ENCODE measurements around the gene PRKG1.
A peak's percentile ranks its signal among the peaks of the same experiment; 100 is the strongest.
"Not testable (repeated sequence)": the region's sequence is repeated elsewhere in the genome, so short reads cannot be mapped to it uniquely, and the experiment has no call there.

PRKG1 gene

DNA sequence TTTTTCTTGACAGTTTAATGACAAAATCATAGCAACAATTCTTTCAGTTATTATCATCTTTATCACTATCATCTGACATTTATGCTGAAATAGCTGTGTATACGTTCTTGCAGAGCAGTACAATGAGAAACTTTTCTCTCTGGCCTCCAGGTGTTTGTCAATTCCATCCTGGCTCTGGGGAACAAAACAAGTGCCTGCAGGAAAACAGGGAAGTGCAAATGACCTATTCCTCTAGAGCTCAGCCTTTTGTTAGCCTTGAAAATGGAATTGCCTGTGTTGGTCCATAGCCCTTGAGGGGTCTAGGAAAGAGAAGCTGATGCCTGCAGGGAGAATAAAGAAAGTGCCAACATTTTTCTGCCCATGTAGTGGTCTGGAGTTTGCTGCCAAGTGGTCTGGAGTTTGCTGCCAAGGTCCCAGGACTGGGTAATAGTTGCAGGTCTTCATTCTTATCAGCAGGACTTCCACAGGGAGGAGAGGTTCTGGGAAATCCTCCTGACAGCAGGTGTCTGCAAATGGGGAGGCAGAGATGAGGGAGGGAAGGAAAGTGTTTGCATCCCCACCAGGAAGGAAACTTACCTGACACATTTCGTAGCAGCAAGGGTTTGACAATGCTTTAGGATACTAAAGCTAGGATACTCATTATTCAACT is 635.2 kb downstream of the PRKG1 start:
- ATAC-seq, result no peak
- Mint-ChIP-seq H3K4me1 (peaks cover 25% of the 10 kb centered on the region), H3K27ac (no peak overlapping the region), H3K27me3 (no peaks in the 10 kb centered on the region), H3K4me3 (no peak overlapping the region), H3K9me3 (peaks cover 0 to 11% of the 10 kb centered on the region in 2 donors)
- no peak for DNase-seq

DNA sequence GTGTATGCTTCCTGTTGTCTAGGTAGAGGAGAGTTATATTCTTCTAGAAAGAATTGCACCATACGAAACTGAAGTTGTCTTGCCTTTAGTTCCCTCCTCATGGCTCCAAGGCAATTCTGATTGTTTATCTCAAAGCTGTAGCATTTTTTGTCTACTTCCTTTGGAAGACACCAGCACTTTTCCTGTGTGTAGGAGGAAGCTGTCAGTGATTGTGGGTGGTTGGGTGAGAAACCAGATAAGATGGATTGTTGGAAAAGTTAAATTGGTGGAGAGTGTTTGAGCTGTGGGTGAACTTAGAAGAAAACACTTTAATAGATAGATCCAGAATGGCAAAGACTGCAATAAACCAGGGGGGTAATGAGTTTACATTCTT is 637.2 kb downstream of the PRKG1 start:
- ATAC-seq (no peak), DNase-seq (no peak)
- Mint-ChIP-seq H3K27me3 (no peaks in the 10 kb centered on the region), H3K4me1 (peaks cover 25% of the 10 kb centered on the region), H3K27ac (peak overlapping the region in 1 of 2 donors; percentile 82), H3K9me3 (peaks cover 0 to 11% of the 10 kb centered on the region in 2 donors), H3K4me3 (no peak overlapping the region)

GRCh38 chr10:51716981-51717380 is 642.7 kb downstream of the PRKG1 start:
- no peak for ATAC-seq
- no peak overlapping the region for H3K27ac Mint-ChIP-seq
- no peaks in the 10 kb centered on the region for H3K9me3 Mint-ChIP-seq
- no peak overlapping the region for H3K4me3 Mint-ChIP-seq
- DNase-seq, result no peak
- peaks cover 12% of the 10 kb centered on the region for H3K27me3 Mint-ChIP-seq
- no peaks in the 10 kb centered on the region for H3K4me1 Mint-ChIP-seq

GRCh38 chr10:51718804-51719291 is 644.6 kb downstream of the PRKG1 start:
- no peak for ATAC-seq
- no peaks in the 10 kb centered on the region for H3K4me1 Mint-ChIP-seq
- H3K27ac Mint-ChIP-seq, result peak overlapping the region in 1 of 2 donors; percentile 20
- H3K4me3 Mint-ChIP-seq, result no peak overlapping the region
- peaks cover 12% of the 10 kb centered on the region for H3K27me3 Mint-ChIP-seq
- H3K9me3 Mint-ChIP-seq, result no peaks in the 10 kb centered on the region
- DNase-seq, result no peak

- ATAC-seq, result no peak
- H3K27me3 Mint-ChIP-seq, result peaks cover 8% of the 10 kb centered on the region
- H3K9me3 Mint-ChIP-seq, result no peaks in the 10 kb centered on the region
- H3K4me1 Mint-ChIP-seq, result no peaks in the 10 kb centered on the region
- no peak overlapping the region for H3K4me3 Mint-ChIP-seq
- H3K27ac Mint-ChIP-seq, result no peak overlapping the region
- DNase-seq, result no peak
Measured at GRCh38 chr10:51724038-51724437, 649.8 kb downstream of the PRKG1 start.

- Mint-ChIP-seq H3K9me3 (no peaks in the 10 kb centered on the region), H3K27me3 (no peaks in the 10 kb centered on the region), H3K4me3 (no peak overlapping the region), H3K4me1 (no peaks in the 10 kb centered on the region), H3K27ac (no peak overlapping the region)
- ATAC-seq (no peak), DNase-seq (no peak)
Measured at GRCh38 chr10:51729822-51730555, 655.7 kb downstream of the PRKG1 start.

- no peak for DNase-seq
- no peak for ATAC-seq
- Mint-ChIP-seq H3K27me3 (no peaks in the 10 kb centered on the region), H3K4me1 (no peaks in the 10 kb centered on the region), H3K4me3 (no peak overlapping the region), H3K9me3 (no peaks in the 10 kb centered on the region), H3K27ac (no peak overlapping the region)
Measured at GRCh38 chr10:51733057-51733456, 658.8 kb downstream of the PRKG1 start.

DNA sequence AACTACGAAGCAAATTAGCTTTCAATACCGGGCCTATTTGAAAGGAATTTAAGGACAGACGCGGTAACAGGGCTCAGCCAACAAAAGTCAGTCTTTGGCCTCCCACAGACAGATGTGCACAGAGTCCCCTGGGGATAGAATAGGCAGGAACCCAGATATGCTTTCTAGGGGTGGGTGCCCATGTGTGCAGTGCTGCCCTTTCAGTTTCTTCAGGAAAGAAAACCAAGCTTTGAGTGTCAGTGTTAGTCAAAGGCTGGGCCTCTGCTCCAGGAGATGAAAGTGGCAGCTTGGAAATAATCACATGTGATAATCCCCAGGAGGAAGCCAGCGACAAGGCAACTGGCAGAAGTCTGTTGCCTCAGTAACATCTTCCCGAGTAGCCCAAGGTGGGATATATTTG is 668.9 kb downstream of the PRKG1 start:
- Mint-ChIP-seq H3K9me3 (no peaks in the 10 kb centered on the region), H3K4me3 (no peak overlapping the region), H3K4me1 (no peaks in the 10 kb centered on the region), H3K27ac (no peak overlapping the region), H3K27me3 (no peaks in the 10 kb centered on the region)
- DNase-seq, result no peak
- ATAC-seq, result no peak

- no peaks in the 10 kb centered on the region for H3K9me3 Mint-ChIP-seq
- H3K27me3 Mint-ChIP-seq, result no peaks in the 10 kb centered on the region
- DNase-seq, result no peak
- no peak for ATAC-seq
- no peak overlapping the region for H3K4me3 Mint-ChIP-seq
- H3K27ac Mint-ChIP-seq, result no peak overlapping the region
- H3K4me1 Mint-ChIP-seq, result no peaks in the 10 kb centered on the region
Measured at GRCh38 chr10:51744235-51745000, 670.1 kb downstream of the PRKG1 start.

DNA sequence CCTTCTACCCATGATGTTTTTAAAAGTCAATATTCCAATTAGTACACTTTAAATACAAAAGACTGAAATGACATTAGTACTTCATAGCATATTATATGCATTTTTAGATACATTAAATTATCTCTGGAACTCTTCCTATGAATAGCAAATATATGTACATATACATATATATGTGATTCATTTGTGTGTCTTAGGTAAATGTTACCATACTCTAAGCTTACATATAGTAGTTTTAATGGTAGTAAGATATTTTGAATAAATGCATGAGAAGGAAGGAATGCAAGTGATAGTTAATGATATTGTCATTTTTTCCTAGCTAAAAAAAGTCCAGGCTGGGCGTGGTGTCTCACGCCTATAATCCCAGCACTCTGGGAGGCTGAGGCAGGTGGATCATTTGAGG is 671.1 kb downstream of the PRKG1 start:
- no peaks in the 10 kb centered on the region for H3K9me3 Mint-ChIP-seq
- H3K4me3 Mint-ChIP-seq, result no peak overlapping the region
- no peak for ATAC-seq

GRCh38 chr10:51747216-51747615 is 672.9 kb downstream of the PRKG1 start:
- ATAC-seq (no peak), DNase-seq (no peak)
- Mint-ChIP-seq H3K27me3 (no peaks in the 10 kb centered on the region), H3K4me1 (no peaks in the 10 kb centered on the region), H3K27ac (no peak overlapping the region), H3K4me3 (no peak overlapping the region), H3K9me3 (no peaks in the 10 kb centered on the region)

More for the DNA sequence above, 671.1 kb downstream of the PRKG1 start:
- Mint-ChIP-seq H3K27ac (no peak overlapping the region), H3K4me1 (no peaks in the 10 kb centered on the region), H3K27me3 (no peaks in the 10 kb centered on the region)
- DNase-seq, result no peak

GRCh38 chr10:51748959-51749358 is 674.7 kb downstream of the PRKG1 start:
- H3K9me3 Mint-ChIP-seq, result no peaks in the 10 kb centered on the region
- DNase-seq (no peak), ATAC-seq (no peak)
- no peak overlapping the region for H3K27ac Mint-ChIP-seq
- no peak overlapping the region for H3K4me3 Mint-ChIP-seq
- H3K4me1 Mint-ChIP-seq, result no peaks in the 10 kb centered on the region
- no peaks in the 10 kb centered on the region for H3K27me3 Mint-ChIP-seq

GRCh38 chr10:51758366-51758765 is 684.1 kb downstream of the PRKG1 start:
- ATAC-seq (no peak), DNase-seq (no peak)
- H3K4me3 Mint-ChIP-seq, result no peak overlapping the region
- no peaks in the 10 kb centered on the region for H3K9me3 Mint-ChIP-seq
- H3K4me1 Mint-ChIP-seq, result no peaks in the 10 kb centered on the region
- no peaks in the 10 kb centered on the region for H3K27me3 Mint-ChIP-seq
- no peak overlapping the region for H3K27ac Mint-ChIP-seq

DNA sequence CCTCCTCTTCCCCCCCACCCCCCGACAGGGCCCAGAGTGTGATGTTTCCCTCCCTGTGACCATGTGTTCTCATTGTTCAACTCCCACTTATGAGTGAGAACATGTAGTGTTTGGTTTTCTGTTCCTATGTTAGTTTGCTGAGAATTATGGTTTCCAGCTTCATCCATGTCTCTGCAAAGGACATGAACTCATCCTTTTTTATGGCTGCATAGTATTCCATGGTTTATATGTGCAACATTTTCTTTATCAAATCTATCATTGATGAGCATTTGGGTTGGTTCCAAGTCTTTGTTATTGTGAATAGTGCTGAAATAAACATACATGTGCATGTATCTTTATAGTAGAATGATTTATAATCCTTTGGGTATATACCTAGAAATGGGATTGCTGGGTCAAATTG is 684.6 kb downstream of the PRKG1 start:
- DNase-seq, H3K4me1 Mint-ChIP-seq, ATAC-seq, H3K27ac Mint-ChIP-seq, H3K4me3 Mint-ChIP-seq, H3K9me3 Mint-ChIP-seq, H3K27me3 Mint-ChIP-seq: not testable (repeated sequence)

DNA sequence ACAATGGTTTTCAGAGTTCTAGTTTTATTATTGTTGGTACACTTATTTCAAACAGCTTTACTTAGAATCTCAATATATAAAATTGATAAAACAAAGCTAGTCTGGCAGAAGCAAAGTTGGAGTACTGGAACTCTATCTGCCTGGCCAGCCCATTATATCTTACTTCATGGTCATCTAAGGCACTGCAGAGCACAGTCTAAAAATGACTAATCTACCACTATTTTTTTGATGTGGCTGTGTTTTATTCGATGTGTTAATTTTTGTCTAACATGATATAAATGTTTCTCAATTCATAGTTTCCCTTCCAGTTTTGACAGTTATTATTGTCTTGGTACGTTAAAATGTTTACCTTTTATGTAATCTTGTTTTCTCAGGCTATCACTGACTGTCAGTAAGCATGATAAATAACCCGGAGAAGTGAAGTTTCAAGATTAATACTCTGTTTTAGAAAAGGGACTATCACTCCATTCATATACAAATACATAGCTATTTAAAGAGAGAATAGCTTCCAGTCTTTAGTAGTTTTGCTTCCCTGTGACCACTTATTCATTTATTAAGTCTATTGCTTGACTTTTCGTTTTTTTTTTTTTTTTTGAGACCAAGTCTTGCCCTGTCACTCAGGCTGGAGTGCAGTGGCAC is 685.7 kb downstream of the PRKG1 start:
- no peak overlapping the region for H3K4me3 Mint-ChIP-seq
- no peak for ATAC-seq
- H3K9me3 Mint-ChIP-seq, result no peaks in the 10 kb centered on the region
- H3K27ac Mint-ChIP-seq, result no peak overlapping the region
- H3K27me3 Mint-ChIP-seq, result no peaks in the 10 kb centered on the region
- no peak for DNase-seq
- H3K4me1 Mint-ChIP-seq, result no peaks in the 10 kb centered on the region

Data from stimulated activated naive CD8-positive, alpha-beta T cell treated with anti-CD3 and anti-CD28 coated beads, Interleukin-15, amount 100 ng/mL, for 72 hours (primary cell).